Esophagus squamous epithelium (tissue), 4 donors: ENCODE data around the gene S100A10.

Source experiments
- CTCF ChIP-seq, 6 experiments: fragments of 450-650 bp in 4 of 6; fragments of 200-600 bp in 2 of 6; sonication (generic) in 2 of 6; IDR thresholded peaks; one replicate each; pipeline ENCODE4 v1.5.1; 2016 to 2019; ENCODE audit warnings: antibody characterized with exemption in 6 of 6, mild to moderate bottlenecking in 4 of 6, moderate library complexity in 4 of 6
- POLR2A ChIP-seq, 4 donors: fragments of 450-650 bp; IDR thresholded peaks; one replicate each; pipeline ENCODE4 v1.6.1; 2017; ENCODE audit warnings: antibody characterized with exemption in 4 of 4, mild to moderate bottlenecking in 4 of 4, moderate library complexity in 3 of 4

DNA sequence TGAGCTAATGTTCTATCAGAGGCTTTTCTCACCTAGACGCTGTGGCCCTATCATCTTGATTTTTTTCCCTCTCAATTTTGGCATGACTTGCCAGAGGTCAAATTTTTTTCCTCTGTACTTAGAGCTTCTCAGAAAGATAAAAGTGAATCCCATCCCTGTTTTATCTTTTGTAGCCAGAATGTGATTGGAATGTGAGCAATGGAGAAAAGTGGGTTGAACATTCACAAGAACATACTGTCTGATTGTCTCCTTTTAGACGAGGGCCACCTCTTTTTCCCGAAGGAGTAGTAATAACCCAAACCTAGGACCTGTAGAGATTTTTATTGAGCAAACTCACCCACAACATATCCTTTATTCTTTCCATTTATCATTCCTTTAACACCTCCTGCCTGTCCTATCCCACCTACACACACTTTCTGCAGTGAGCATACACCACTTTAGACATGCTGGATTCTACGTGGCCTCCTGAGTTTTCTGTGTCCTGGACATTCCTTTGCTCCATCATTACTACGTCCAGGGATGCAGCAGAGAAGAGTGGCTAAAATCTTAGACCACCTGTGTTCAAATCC, 15.9 kb downstream of the S100A10 start:
- no peak for TF ChIP-seq CTCF (IDR thresholded peaks at IDR 0.05)
- no peak for TF ChIP-seq POLR2A (IDR thresholded peaks at IDR 0.05)
